NCI-H510A (cell line): ENCODE results near the gene NKAIN4.
"Not testable (repeated sequence)": the region's sequence is repeated elsewhere in the genome, so short reads cannot be mapped to it uniquely, and the experiment has no call there.

ENCODE experiments used
- DNase-seq: peaks from one replicate; lab custom pipeline; 2025; lab: John Stamatoyannopoulos, UW

NKAIN4 gene

GRCh38 chr20:63255931-63256704 is 1.9 kb upstream of the NKAIN4 start:
- DNase-seq: no peak

GRCh38 chr20:63254606-63255384 is 532 bp upstream of the NKAIN4 start:
- no peak for DNase-seq

- no peak for DNase-seq
Observed at GRCh38 chr20:63253438-63254231, 628 bp downstream of the NKAIN4 start.

- no peak for DNase-seq
Observed at GRCh38 chr20:63253065-63253437, 1.2 kb downstream of the NKAIN4 start.

- no peak for DNase-seq
Observed at GRCh38 chr20:63252284-63252711, 2.0 kb downstream of the NKAIN4 start.

- DNase-seq: not testable (repeated sequence)
Observed at GRCh38 chr20:63251350-63251749, 2.9 kb downstream of the NKAIN4 start.

- no peak for DNase-seq
Observed at GRCh38 chr20:63249891-63250290, 4.4 kb downstream of the NKAIN4 start.

- DNase-seq: no peak
Observed at GRCh38 chr20:63248835-63249591, 5.2 kb downstream of the NKAIN4 start.

- no peak for DNase-seq
Observed at GRCh38 chr20:63247671-63248228, 6.5 kb downstream of the NKAIN4 start.

- peak; percentile 22 for DNase-seq
Observed at GRCh38 chr20:63246490-63247288, 7.6 kb downstream of the NKAIN4 start.

- DNase-seq: no peak
Observed at GRCh38 chr20:63244468-63244867, 9.8 kb downstream of the NKAIN4 start.

GRCh38 chr20:63243604-63244247 is 10.5 kb downstream of the NKAIN4 start:
- DNase-seq: no peak

GRCh38 chr20:63242736-63243135 is 11.5 kb downstream of the NKAIN4 start:
- no peak for DNase-seq

GRCh38 chr20:63241272-63241671 is 13.0 kb downstream of the NKAIN4 start:
- DNase-seq: no peak

GRCh38 chr20:63240004-63240403 is 14.3 kb downstream of the NKAIN4 start:
- DNase-seq: no peak

GRCh38 chr20:63239431-63239830 is 14.8 kb downstream of the NKAIN4 start:
- no peak for DNase-seq

- no peak for DNase-seq
Observed at GRCh38 chr20:63238514-63239125, 15.6 kb downstream of the NKAIN4 start.

- DNase-seq: no peak
Observed at GRCh38 chr20:63238031-63238430, 16.2 kb downstream of the NKAIN4 start.

- DNase-seq: no peak
Observed at GRCh38 chr20:63236116-63236837, 18.0 kb downstream of the NKAIN4 start.
